ENCODE results near the gene NDOR1.

The NDOR1 gene

GRCh38 chr9:137194388-137194787 lies 11.1 kb upstream of the NDOR1 start:
- in situ Hi-C loops (cut with HindIII; ENCODE audit: low sequenced_read_pairs), result no loop called here

- in situ Hi-C loops (cut with HindIII; ENCODE audit: low sequenced_read_pairs), result no loop called here
Observed at GRCh38 chr9:137194909-137195308, 10.6 kb upstream of the NDOR1 start.

- in situ Hi-C loops (cut with HindIII; ENCODE audit: low sequenced_read_pairs), result no loop called here
Observed at GRCh38 chr9:137195525-137196220, 9.8 kb upstream of the NDOR1 start.

GRCh38 chr9:137198051-137198901 lies 7.2 kb upstream of the NDOR1 start:
- in situ Hi-C loops (cut with HindIII; ENCODE audit: low sequenced_read_pairs), result no loop called here

GRCh38 chr9:137198902-137199283 lies 6.6 kb upstream of the NDOR1 start:
- in situ Hi-C loops (cut with HindIII; ENCODE audit: low sequenced_read_pairs), result no loop called here

- in situ Hi-C loops (cut with HindIII; ENCODE audit: low sequenced_read_pairs), result no loop called here
Observed at GRCh38 chr9:137199411-137200121, 5.9 kb upstream of the NDOR1 start.

GRCh38 chr9:137200311-137201204 lies 4.9 kb upstream of the NDOR1 start, which contains the start of gene TPRN:
Gene TPRN, minus strand, starts transcription at chr9:137200741. Its CDS starts 30 bp downstream, at chr9:137200711.
- in situ Hi-C loops (cut with HindIII; ENCODE audit: low sequenced_read_pairs), result no loop called here

- in situ Hi-C loops (cut with HindIII; ENCODE audit: low sequenced_read_pairs), result no loop called here
Observed at GRCh38 chr9:137201205-137201868, 4.2 kb upstream of the NDOR1 start.

- in situ Hi-C loops (cut with HindIII; ENCODE audit: low sequenced_read_pairs), result no loop called here
Observed at GRCh38 chr9:137202966-137203365, 2.5 kb upstream of the NDOR1 start.

- in situ Hi-C loops (cut with HindIII; ENCODE audit: low sequenced_read_pairs), result no loop called here
Observed at GRCh38 chr9:137204731-137205125, 772 bp upstream of the NDOR1 start.

GRCh38 chr9:137206602-137207001 lies 1.1 kb downstream of the NDOR1 start:
- in situ Hi-C loops (cut with HindIII; ENCODE audit: low sequenced_read_pairs), result no loop called here

GRCh38 chr9:137211532-137211931 lies 6.0 kb downstream of the NDOR1 start:
- in situ Hi-C loops (cut with HindIII; ENCODE audit: low sequenced_read_pairs), result no loop called here

- in situ Hi-C loops (cut with HindIII; ENCODE audit: low sequenced_read_pairs), result no loop called here
Observed at GRCh38 chr9:137212520-137212919, 7.0 kb downstream of the NDOR1 start.

- in situ Hi-C loops (cut with HindIII; ENCODE audit: low sequenced_read_pairs), result no loop called here
Observed at GRCh38 chr9:137213160-137214060, 7.9 kb downstream of the NDOR1 start.

- in situ Hi-C loops (cut with HindIII; ENCODE audit: low sequenced_read_pairs), result no loop called here
Observed at GRCh38 chr9:137214620-137215019, 9.1 kb downstream of the NDOR1 start.

- in situ Hi-C loops (cut with HindIII; ENCODE audit: low sequenced_read_pairs), result no loop called here
Observed at GRCh38 chr9:137215196-137215986, 9.9 kb downstream of the NDOR1 start.

GRCh38 chr9:137216188-137216965 lies 10.9 kb downstream of the NDOR1 start:
- in situ Hi-C loops (cut with HindIII; ENCODE audit: low sequenced_read_pairs), result no loop called here

Data from DLD1 (cell line).